Peyer's patch (tissue), 4 donors: ENCODE results near the gene ZNF483.

Experiments used
- POLR2A ChIP-seq, 2 donors: fragments of 450-650 bp; IDR thresholded peaks; one replicate each; pipeline ENCODE4 v1.5.1; 2017; ENCODE audit warnings: antibody characterized with exemption in 2 of 2, mild to moderate bottlenecking in 2 of 2, moderate library complexity in 2 of 2
- TF ChIP-seq, protein P1 (sequence below), 6 experiments: fragments of 450-650 bp in 4 of 6; fragments of 200-600 bp in 2 of 6; sonication (generic) in 1 of 6; IDR thresholded peaks; one replicate each; pipeline ENCODE4 v1.5.1; 2017 to 2019; ENCODE audit warnings: antibody characterized with exemption in 6 of 6, mild to moderate bottlenecking in 3 of 6, moderate library complexity in 1 of 6

DNA sequence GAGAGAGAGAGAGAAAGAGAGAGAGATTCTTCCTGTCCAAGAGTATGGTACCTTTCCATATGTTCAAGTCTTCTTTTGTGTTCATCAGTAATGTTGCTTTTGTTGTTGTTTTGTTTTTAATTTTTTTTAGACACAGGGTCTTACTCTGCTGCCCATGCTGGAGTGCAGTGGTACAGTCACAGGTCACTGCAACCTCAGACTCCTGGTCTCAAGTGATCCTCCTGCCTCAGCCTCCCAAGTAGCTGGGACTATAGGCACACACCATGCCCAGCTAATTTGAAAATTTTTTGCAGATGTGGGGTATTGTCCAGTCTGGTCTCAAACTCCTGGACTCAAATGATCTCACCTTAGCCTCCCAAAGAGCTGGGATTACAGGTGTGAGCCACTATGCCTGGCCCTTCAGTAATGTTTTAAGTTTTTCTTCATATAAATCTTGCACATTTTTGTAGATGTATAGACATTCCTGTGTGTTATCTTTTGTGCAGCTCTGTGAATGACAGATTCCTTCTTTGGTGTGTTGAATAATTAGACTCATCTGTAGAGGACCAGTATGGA lies 36.3 kb downstream of the ZNF483 start:
- TF ChIP-seq, protein P1, sequence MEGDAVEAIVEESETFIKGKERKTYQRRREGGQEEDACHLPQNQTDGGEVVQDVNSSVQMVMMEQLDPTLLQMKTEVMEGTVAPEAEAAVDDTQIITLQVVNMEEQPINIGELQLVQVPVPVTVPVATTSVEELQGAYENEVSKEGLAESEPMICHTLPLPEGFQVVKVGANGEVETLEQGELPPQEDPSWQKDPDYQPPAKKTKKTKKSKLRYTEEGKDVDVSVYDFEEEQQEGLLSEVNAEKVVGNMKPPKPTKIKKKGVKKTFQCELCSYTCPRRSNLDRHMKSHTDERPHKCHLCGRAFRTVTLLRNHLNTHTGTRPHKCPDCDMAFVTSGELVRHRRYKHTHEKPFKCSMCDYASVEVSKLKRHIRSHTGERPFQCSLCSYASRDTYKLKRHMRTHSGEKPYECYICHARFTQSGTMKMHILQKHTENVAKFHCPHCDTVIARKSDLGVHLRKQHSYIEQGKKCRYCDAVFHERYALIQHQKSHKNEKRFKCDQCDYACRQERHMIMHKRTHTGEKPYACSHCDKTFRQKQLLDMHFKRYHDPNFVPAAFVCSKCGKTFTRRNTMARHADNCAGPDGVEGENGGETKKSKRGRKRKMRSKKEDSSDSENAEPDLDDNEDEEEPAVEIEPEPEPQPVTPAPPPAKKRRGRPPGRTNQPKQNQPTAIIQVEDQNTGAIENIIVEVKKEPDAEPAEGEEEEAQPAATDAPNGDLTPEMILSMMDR (IDR thresholded peaks at IDR 0.05) = peak in 1 of 6 experiments; percentile 6
- TF ChIP-seq POLR2A (IDR thresholded peaks at IDR 0.05) = peak; percentile 53
